Measurements from ENCODE around the gene NDRG3.

GRCh38 chr20:36644032-36644705, 101.7 kb downstream of the NDRG3 start:
- TF ChIP-seq CTCF (IDR thresholded peaks at IDR 0.05) (no peak), POLR2A (IDR thresholded peaks at IDR 0.05) (no peak), EP300 (IDR thresholded peaks at IDR 0.05) (no peak)
